Panc1 (cell line): ENCODE results near the gene TGFB2. TPM values are rescaled to one million over a fixed set of nuclear protein-coding genes. Genes with fewer than 3 reads are reported as not detected.

Source experiments
- ATAC-seq: fragments of 200-7000 bp; cut with Tn5 transposase; 2 replicates; pipeline ENCODE4 v1.9.1; 2020; ENCODE audit warnings: mild to moderate bottlenecking, moderate library complexity
- BruUV-seq: library from RNA; stranded (reverse); fragments of 400-500 nt; replicated peaks from 2 replicates; lab custom pipeline; 2021; lab: Mats Ljungman, UMichigan
- CTCF ChIA-PET: fragments of 300-600 bp; sonication (Branson Sonifier 250); formaldehyde crosslinking; loops from one replicate; lab custom pipeline; 2022; ENCODE audit warnings: antibody characterized with exemption; lab: Charles Lee
- POLR2A ChIA-PET: fragments of 300-600 bp; sonication (Branson Sonifier 250); formaldehyde crosslinking; loops from one replicate; lab custom pipeline; 2022; ENCODE audit warnings: antibody characterized with exemption; lab: Charles Lee
- DNase-seq: peaks from one replicate; pipeline ENCODE4 v3.0.0-alpha.2; 2010; ENCODE audit warnings: low read depth, low spot score
- H3K27ac ChIP-seq: 2 replicates; pipeline ENCODE4 v1.5.1; 2011; ENCODE audit warnings: mild to moderate bottlenecking, low read length, inconsistent platforms
- H3K27me3 ChIP-seq: fragments of 200-500 bp; sonication (Bioruptor generic); 2 replicates; pipeline ENCODE4 v1.6.0; 2014; ENCODE audit warnings: low read length, inconsistent platforms; ENCODE audit not compliant: control insufficient read depth, insufficient read depth
- H3K36me3 ChIP-seq: fragments of 200-500 bp; sonication (Bioruptor generic); 2 replicates; pipeline ENCODE4 v1.5.1; 2014; ENCODE audit warnings: inconsistent platforms, mild to moderate bottlenecking, low read length, moderate library complexity; ENCODE audit not compliant: control insufficient read depth, insufficient read depth
- H3K4me1 ChIP-seq: 2 replicates; pipeline ENCODE4 v1.5.1; 2011; ENCODE audit warnings: inconsistent platforms, mild to moderate bottlenecking, low read length, moderate library complexity; ENCODE audit not compliant: control insufficient read depth, insufficient read depth
- H3K4me3 ChIP-seq, 2 experiments: 2 replicates each; pipeline ENCODE4 v1.5.1; 2011 to 2012; ENCODE audit warnings: low read depth in 2 of 2, low read length in 2 of 2, mild to moderate bottlenecking in 2 of 2, inconsistent platforms in 1 of 2, moderate library complexity in 1 of 2
- H3K9me3 ChIP-seq: fragments of 200-500 bp; sonication (Bioruptor generic); 2 replicates; pipeline ENCODE4 v1.5.1; 2014; ENCODE audit warnings: low read depth, mild to moderate bottlenecking, inconsistent platforms, low read length, moderate library complexity; ENCODE audit not compliant: control insufficient read depth, insufficient read depth
- CTCF ChIP-seq: fragments of 450-650 bp; IDR thresholded peaks from 2 replicates; pipeline ENCODE4 v1.5.1; 2017; ENCODE audit warnings: mild to moderate bottlenecking
- POLR2AphosphoS5 ChIP-seq: IDR thresholded peaks from 2 replicates; pipeline ENCODE4 v1.6.1; 2012; ENCODE audit warnings: mild to moderate bottlenecking, low read depth, low read length, moderate library complexity
- REST ChIP-seq, 2 experiments: IDR thresholded peaks; 2 replicates each; pipeline ENCODE4 v1.6.1; 2011 to 2012; ENCODE audit warnings: low read depth in 2 of 2, control low read depth in 1 of 2, low read length in 1 of 2, mild to moderate bottlenecking in 1 of 2, moderate library complexity in 1 of 2; ENCODE audit not compliant: insufficient read depth in 1 of 2
- SIN3A ChIP-seq: IDR thresholded peaks from 2 replicates; pipeline ENCODE4 v1.6.1; 2012; ENCODE audit warnings: low read depth, mild to moderate bottlenecking, low read length, moderate library complexity, borderline replicate concordance; ENCODE audit not compliant: insufficient read depth
- TCF7L2 ChIP-seq: IDR thresholded peaks from 2 replicates; pipeline ENCODE4 v1.6.1; 2011; ENCODE audit warnings: mild to moderate bottlenecking, low read depth, low read length, inconsistent platforms
- in situ Hi-C: cut with HindIII; loops from 2 replicates; pipeline ENCODE4 v1.10.0; 2016; ENCODE audit warnings: low sequenced_read_pairs, low pct_unique_long_range_greater_than_20kb
- intact Hi-C: fragments of 100-400 bp; cut with micrococcal nuclease; formaldehyde crosslinking; loops from one replicate; pipeline ENCODE4 v1.10.0; 2022; ENCODE audit not compliant: unreplicated experiment
- total RNA-seq: library from RNA; stranded (reverse); gene quantifications from one replicate; pipeline ENCODE4 v1.2.1, GENCODE V29; 2021; ENCODE audit not compliant: unreplicated experiment

TGFB2 gene
- total RNA-seq, 1 experiment from 2014 or later, result 58.9 TPM

- no peak for DNase-seq
- H3K27me3 ChIP-seq, result no peaks in the 10 kb centered on the region
- intact Hi-C loops, result no loop called here
- no peak for TF ChIP-seq TCF7L2
- TF ChIP-seq POLR2AphosphoS5, result no peak
- no peak for TF ChIP-seq SIN3A
- TF ChIP-seq CTCF, result no peak
- no peak for TF ChIP-seq REST (IDR thresholded peaks at IDR 0.05; ENCODE audit: insufficient read depth in 1 of 2, low read depth in 2 of 2, low read length in 1 of 2)
- POLR2A ChIA-PET, result no interaction called here
- no peak overlapping the region for H3K4me3 ChIP-seq
- no peaks in the 10 kb centered on the region; the same call in 1 of the 2 replicates for H3K9me3 ChIP-seq
- H3K36me3 ChIP-seq, result 0 out of 2 replicates have a peak, but pooled peaks cover 4% of the 10 kb centered on the region
- in situ Hi-C loops, result no loop called here
- peak overlapping the region; percentile 73; the same call in 1 of the 2 replicates for H3K27ac ChIP-seq
- no TSS peak for BruUV-seq
- no peak for ATAC-seq
- no peaks in the 10 kb centered on the region; the same call in 1 of the 2 replicates for H3K4me1 ChIP-seq
- CTCF ChIA-PET, result no interaction called here
These were observed 99.0 kb downstream of the TGFB2 start for GRCh38 chr1:218444173-218444572.

GRCh38 chr1:218444588-218444987, 99.5 kb downstream of the TGFB2 start:
- Histone ChIP-seq H3K9me3 (no peaks in the 10 kb centered on the region; the same call in 1 of the 2 replicates), H3K4me3 (no peak overlapping the region), H3K27me3 (no peaks in the 10 kb centered on the region), H3K36me3 (0 out of 2 replicates have a peak, but pooled peaks cover 4% of the 10 kb centered on the region), H3K27ac (peak overlapping the region; percentile 73; the same call in 1 of the 2 replicates), H3K4me1 (no peaks in the 10 kb centered on the region; the same call in 1 of the 2 replicates)
- in situ Hi-C loops (no loop called here), intact Hi-C loops (no loop called here)
- ChIA-PET POLR2A (no interaction called here), CTCF (no interaction called here)
- TF ChIP-seq POLR2AphosphoS5, result no peak
- TF ChIP-seq SIN3A, result no peak
- TF ChIP-seq TCF7L2, result no peak
- no peak for TF ChIP-seq REST (IDR thresholded peaks at IDR 0.05; ENCODE audit: insufficient read depth in 1 of 2, low read depth in 2 of 2, low read length in 1 of 2)
- no peak for TF ChIP-seq CTCF
- no TSS peak for BruUV-seq
- ATAC-seq, result no peak
- DNase-seq, result no peak
